Mesendoderm (in vitro differentiated cells): ENCODE measurements around the gene LIN37.

Source experiments
- DNase-seq: peaks from one replicate; pipeline ENCODE4 v3.0.0; 2013
- H2AK5ac ChIP-seq: 2 replicates; pipeline ENCODE4 v1.6.1; 2013; ENCODE audit warnings: low read length, inconsistent platforms
- H2BK120ac ChIP-seq: 2 replicates; pipeline ENCODE4 v1.6.1; 2013; ENCODE audit warnings: low read depth, mild to moderate bottlenecking, low read length, moderate library complexity, mixed read lengths
- H2BK15ac ChIP-seq: replicated peaks from 2 replicates; pipeline ENCODE4 v1.6.1; 2013; ENCODE audit warnings: low read depth, mild to moderate bottlenecking, moderate library complexity
- H2BK5ac ChIP-seq: 2 replicates; pipeline ENCODE4 v1.6.1; 2013; ENCODE audit warnings: low read length, inconsistent platforms
- H3K18ac ChIP-seq: 2 replicates; pipeline ENCODE4 v1.6.1; 2013; ENCODE audit warnings: mild to moderate bottlenecking, low read length, mixed read lengths
- H3K23ac ChIP-seq: one replicate; pipeline ENCODE4 v1.6.1; 2013; ENCODE audit warnings: low read length
- H3K27ac ChIP-seq: 2 replicates; pipeline ENCODE4 v1.5.1; 2013; ENCODE audit warnings: low read depth, mild to moderate bottlenecking, inconsistent platforms, low read length, moderate library complexity
- H3K27me3 ChIP-seq: 2 replicates; pipeline ENCODE4 v1.6.1; 2013; ENCODE audit warnings: low read length, control low read depth, mild to moderate bottlenecking, inconsistent platforms; ENCODE audit not compliant: insufficient read depth, poor library complexity
- H3K36me3 ChIP-seq: 2 replicates; pipeline ENCODE4 v1.6.1; 2013; ENCODE audit warnings: low read length, inconsistent platforms; ENCODE audit not compliant: control insufficient read depth, insufficient read depth
- H3K4ac ChIP-seq: one replicate; pipeline ENCODE4 v1.6.1; 2013; ENCODE audit warnings: low read depth, mild to moderate bottlenecking, low read length, moderate library complexity
- H3K4me1 ChIP-seq: 2 replicates; pipeline ENCODE4 v1.6.1; 2013; ENCODE audit warnings: low read depth, low read length, inconsistent platforms; ENCODE audit not compliant: control insufficient read depth
- H3K4me2 ChIP-seq: 2 replicates; pipeline ENCODE4 v1.6.1; 2013; ENCODE audit warnings: low read length
- H3K4me3 ChIP-seq: 2 replicates; pipeline ENCODE4 v1.5.1; 2013; ENCODE audit warnings: mild to moderate bottlenecking, low read length
- H3K56ac ChIP-seq: one replicate; pipeline ENCODE4 v1.6.1; 2013; ENCODE audit warnings: low read length
- H3K79me1 ChIP-seq: 2 replicates; pipeline ENCODE4 v1.6.1; 2013; ENCODE audit warnings: low read length, inconsistent platforms
- H3K79me2 ChIP-seq: 2 replicates; pipeline ENCODE4 v1.6.1; 2013; ENCODE audit warnings: mild to moderate bottlenecking, low read length; ENCODE audit not compliant: control insufficient read depth, insufficient read depth
- H3K9ac ChIP-seq: 2 replicates; pipeline ENCODE4 v1.6.1; 2013; ENCODE audit warnings: low read length, inconsistent platforms
- H4K5ac ChIP-seq: one replicate; pipeline ENCODE4 v1.6.1; 2013; ENCODE audit warnings: low read length
- H4K8ac ChIP-seq: one replicate; pipeline ENCODE4 v1.6.1; 2013; ENCODE audit warnings: low read depth, mild to moderate bottlenecking, control low read depth, low read length, moderate library complexity
- WGBS: extraction: QIAGEN DNeasy Blood & Tissue Kit; methylation state at CpG from one replicate; pipeline ENCODE4 v1.1.7; 2013; ENCODE audit warnings: low lambda C conversion rate, missing lambda C conversion rate; ENCODE audit not compliant: insufficient coverage; ENCODE audit errors: extremely low coverage; 5-methylcytosine and 5-hydroxymethylcytosine counted together

The LIN37 gene

DNA sequence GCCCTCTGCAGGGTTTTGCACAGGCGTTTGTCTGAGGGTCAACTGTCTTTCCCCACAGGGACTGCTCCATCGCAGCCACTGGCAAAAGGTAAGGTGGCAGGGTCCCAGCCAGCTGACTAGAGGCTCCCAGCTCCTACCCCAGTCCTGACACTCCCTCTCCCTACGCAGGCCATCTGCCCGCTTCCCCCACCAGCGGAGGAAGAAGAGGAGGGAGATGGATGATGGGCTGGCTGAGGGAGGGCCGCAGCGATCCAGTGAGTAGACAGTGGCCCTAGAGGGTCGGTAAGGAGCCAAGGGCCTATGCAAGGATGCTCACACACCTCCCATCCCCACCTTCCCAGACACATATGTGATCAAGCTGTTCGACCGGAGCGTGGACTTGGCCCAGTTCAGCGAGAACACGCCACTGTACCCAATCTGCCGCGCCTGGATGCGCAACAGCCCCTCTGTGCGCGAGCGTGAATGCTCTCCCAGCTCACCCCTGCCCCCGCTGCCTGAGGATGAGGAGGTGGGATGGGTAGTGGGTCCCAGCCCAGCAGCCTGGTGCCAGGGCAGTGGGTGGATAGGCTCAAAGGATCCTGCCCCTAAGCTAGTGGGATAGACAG, 4.5 kb downstream of the LIN37 start:
- H3K27ac ChIP-seq: no peak overlapping the region
- no peak overlapping the region for H4K5ac ChIP-seq
- H3K27me3 ChIP-seq: no peaks in the 10 kb centered on the region
- no peak overlapping the region for H2BK5ac ChIP-seq
- H3K18ac ChIP-seq: no peak overlapping the region
- H3K4me1 ChIP-seq: no peaks in the 10 kb centered on the region
- H3K4me3 ChIP-seq: no peak overlapping the region
- H2BK120ac ChIP-seq: no peak overlapping the region
- H3K9ac ChIP-seq: no peak overlapping the region
- no peak overlapping the region for H3K4ac ChIP-seq
- no peak overlapping the region for H3K4me2 ChIP-seq
- H3K36me3 ChIP-seq: no peaks in the 10 kb centered on the region
- no peak overlapping the region for H4K8ac ChIP-seq
- no CpG with 5 or more reads among the region's 20 CpGs for WGBS
- no peak overlapping the region for H3K23ac ChIP-seq
- H3K79me2 ChIP-seq: no peaks in the 10 kb centered on the region
- H2BK15ac ChIP-seq: no peak overlapping the region
- no peaks in the 10 kb centered on the region for H3K79me1 ChIP-seq
- DNase-seq: no peak
- H3K56ac ChIP-seq: no peak overlapping the region
- H2AK5ac ChIP-seq: no peak overlapping the region

DNA sequence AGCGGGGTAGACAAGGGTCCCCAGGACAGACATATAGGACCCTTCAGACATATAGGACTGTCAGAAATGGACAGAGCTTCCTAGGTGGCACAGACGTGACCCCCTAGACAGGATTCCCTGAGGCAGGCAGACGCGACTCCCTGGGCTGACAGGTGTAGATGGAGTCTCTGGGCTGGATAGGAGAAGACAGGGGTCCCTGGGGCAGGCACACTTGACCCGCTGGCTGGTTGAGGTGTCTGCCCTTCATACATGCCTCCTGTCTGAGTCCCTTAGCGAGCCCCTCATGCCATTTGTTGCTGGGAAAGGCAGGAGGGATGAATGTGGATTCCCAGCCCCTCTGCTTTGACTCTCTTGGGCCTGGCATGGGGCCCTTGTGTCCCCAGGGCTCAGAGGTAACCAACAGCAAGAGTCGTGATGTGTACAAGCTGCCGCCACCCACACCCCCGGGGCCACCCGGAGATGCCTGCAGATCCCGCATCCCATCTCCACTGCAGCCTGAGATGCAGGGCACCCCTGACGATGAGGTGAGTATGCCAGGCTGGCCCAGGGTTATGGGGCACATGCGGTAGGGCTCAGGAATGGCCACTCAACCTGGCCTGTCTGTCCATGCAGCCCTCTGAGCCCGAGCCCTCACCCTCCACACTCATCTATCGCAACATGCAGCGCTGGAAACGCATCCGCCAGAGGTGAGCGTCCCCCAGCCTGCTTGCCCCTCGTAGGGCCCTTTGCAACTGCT, 5.4 kb downstream of the LIN37 start:
- no CpG with 5 or more reads among the region's 20 CpGs for WGBS
- no peaks in the 10 kb centered on the region for H3K79me2 ChIP-seq
- H3K23ac ChIP-seq: no peak overlapping the region
- H2BK120ac ChIP-seq: no peak overlapping the region
- no peaks in the 10 kb centered on the region for H3K4me1 ChIP-seq
- DNase-seq: no peak
- no peak overlapping the region for H3K27ac ChIP-seq
- H3K27me3 ChIP-seq: no peaks in the 10 kb centered on the region
- no peak overlapping the region for H2BK15ac ChIP-seq
- H3K36me3 ChIP-seq: no peaks in the 10 kb centered on the region
- no peak overlapping the region for H3K56ac ChIP-seq
- no peak overlapping the region for H2BK5ac ChIP-seq
- no peak overlapping the region for H3K4me3 ChIP-seq
- H3K18ac ChIP-seq: no peak overlapping the region
- H3K79me1 ChIP-seq: no peaks in the 10 kb centered on the region
- no peak overlapping the region for H3K9ac ChIP-seq
- no peak overlapping the region for H4K5ac ChIP-seq
- no peak overlapping the region for H3K4ac ChIP-seq
- H3K4me2 ChIP-seq: no peak overlapping the region
- H2AK5ac ChIP-seq: no peak overlapping the region
- H4K8ac ChIP-seq: no peak overlapping the region

GRCh38 chr19:35754370-35755130, 6.2 kb downstream of the LIN37 start:
- Histone ChIP-seq H3K18ac (no peak overlapping the region), H4K5ac (no peak overlapping the region), H3K23ac (no peak overlapping the region), H2AK5ac (no peak overlapping the region), H2BK5ac (no peak overlapping the region), H2BK15ac (no peak overlapping the region), H3K79me1 (peaks cover 6% of the 10 kb centered on the region), H3K4me1 (no peaks in the 10 kb centered on the region), H3K27ac (no peak overlapping the region), H3K36me3 (no peaks in the 10 kb centered on the region), H3K4ac (no peak overlapping the region), H3K4me3 (no peak overlapping the region), H3K56ac (no peak overlapping the region), H3K79me2 (peaks cover 2% of the 10 kb centered on the region), H3K4me2 (no peak overlapping the region), H3K9ac (no peak overlapping the region), H4K8ac (no peak overlapping the region), H3K27me3 (no peaks in the 10 kb centered on the region), H2BK120ac (no peak overlapping the region)
- whole genome bisulfite sequencing: no CpG with 5 or more reads among the region's 13 CpGs
- no peak for DNase-seq

GRCh38 chr19:35755131-35755549, 6.8 kb downstream of the LIN37 start:
- peak overlapping the region; percentile 57 for H3K9ac ChIP-seq
- H2AK5ac ChIP-seq: no peak overlapping the region
- H3K79me1 ChIP-seq: peaks cover 9% of the 10 kb centered on the region
- peaks cover 2% of the 10 kb centered on the region for H3K36me3 ChIP-seq
- no peak overlapping the region for H3K23ac ChIP-seq
- no peak overlapping the region for H3K18ac ChIP-seq
- no peak overlapping the region for H3K4me3 ChIP-seq
- no peak for DNase-seq
- peaks cover 4% of the 10 kb centered on the region for H3K79me2 ChIP-seq
- H4K5ac ChIP-seq: no peak overlapping the region
- H3K56ac ChIP-seq: peak overlapping the region; percentile 91
- no peak overlapping the region for H3K27ac ChIP-seq
- no CpG with 5 or more reads among the region's 17 CpGs for WGBS
- H3K27me3 ChIP-seq: no peaks in the 10 kb centered on the region
- no peak overlapping the region for H4K8ac ChIP-seq
- no peak overlapping the region for H2BK120ac ChIP-seq
- no peak overlapping the region for H2BK5ac ChIP-seq
- H3K4ac ChIP-seq: no peak overlapping the region
- no peak overlapping the region for H2BK15ac ChIP-seq
- no peaks in the 10 kb centered on the region for H3K4me1 ChIP-seq
- H3K4me2 ChIP-seq: peak overlapping the region; percentile 56

GRCh38 chr19:35755550-35756376, 7.4 kb downstream of the LIN37 start:
- Histone ChIP-seq H3K27me3 (no peaks in the 10 kb centered on the region), H3K23ac (peak overlapping the region; percentile 83), H2AK5ac (no peak overlapping the region), H3K56ac (peak overlapping the region; percentile 91), H2BK5ac (no peak overlapping the region), H4K5ac (no peak overlapping the region), H4K8ac (no peak overlapping the region), H3K4me2 (peak overlapping the region; percentile 90), H2BK15ac (no peak overlapping the region), H3K18ac (no peak overlapping the region), H3K4me1 (no peaks in the 10 kb centered on the region), H3K79me2 (peaks cover 4% of the 10 kb centered on the region), H2BK120ac (no peak overlapping the region), H3K79me1 (peaks cover 9% of the 10 kb centered on the region), H3K4ac (peak overlapping the region; percentile 60), H3K9ac (peak overlapping the region; percentile 75), H3K4me3 (peak overlapping the region; percentile 20), H3K27ac (no peak overlapping the region), H3K36me3 (peaks cover 2% of the 10 kb centered on the region)
- no CpG with 5 or more reads among the region's 74 CpGs for WGBS
- no peak for DNase-seq
